ENCODE results near the gene PTBP1. TPM values are rescaled to one million over a fixed set of nuclear protein-coding genes. Genes with fewer than 3 reads are reported as not detected.

PTBP1 gene
- total and polyA plus RNA-seq, 2 of the 13 experiments (the other 11 are each of a cell fraction or from before 2014, with no cell fraction given): 195 to 288 TPM

DNA sequence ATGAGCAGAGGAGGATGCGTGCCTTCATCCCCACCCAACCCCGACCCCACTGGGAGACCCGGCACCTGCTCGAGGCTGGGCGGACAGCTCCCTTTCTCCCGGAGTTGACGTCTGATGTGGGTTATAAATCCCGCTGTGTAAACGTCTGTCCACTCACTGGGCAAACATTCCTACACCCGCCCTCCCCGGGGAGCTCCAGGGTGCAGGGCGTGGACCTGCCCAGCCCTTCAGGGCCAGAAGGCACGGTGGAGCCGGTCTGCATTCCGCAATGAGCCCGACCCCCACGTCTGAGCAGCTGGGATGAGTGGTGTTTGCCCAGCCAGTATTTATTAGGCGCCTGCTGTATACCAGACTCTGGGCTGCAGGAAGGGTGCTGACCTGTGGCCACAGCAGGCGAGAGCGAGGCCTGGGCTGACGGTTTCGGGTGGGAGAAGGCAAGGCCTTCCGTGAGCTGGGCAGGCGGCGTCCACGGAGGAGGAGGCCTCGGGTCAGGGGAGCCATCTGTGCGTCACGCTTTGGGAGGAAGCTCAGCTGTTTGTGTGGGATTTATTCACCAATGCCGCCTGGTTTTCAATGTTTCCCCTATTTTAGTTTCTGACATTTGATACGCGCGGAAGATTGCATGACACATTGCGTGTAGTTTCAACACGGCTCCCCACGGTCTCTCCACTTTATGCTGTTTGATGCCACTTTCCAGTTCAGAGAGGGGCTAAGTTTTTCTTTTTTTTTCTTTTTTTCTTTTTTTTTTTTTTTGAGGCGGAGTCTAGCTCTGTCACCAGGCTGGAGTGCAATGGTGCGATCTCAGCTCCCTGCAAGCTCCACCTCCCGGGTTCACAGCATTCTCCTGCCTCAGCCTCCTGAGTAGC lies 44.4 kb upstream of the PTBP1 start (continued):
- TF ChIP-seq HIC2 (CRISPR knock-in tag; IDR thresholded peaks at IDR 0.05; ENCODE audit: low read depth) (peak; percentile 44; the same call in 1 of the 2 replicates), TBX2 (CRISPR knock-in tag; IDR thresholded peaks at IDR 0.05; ENCODE audit: borderline replicate concordance) (peak; percentile 50; the same call in 1 of the 2 replicates), ZNF614 (CRISPR knock-in tag; IDR thresholded peaks at IDR 0.05; ENCODE audit: borderline replicate concordance) (peak; percentile 47; the same call in 1 of the 2 replicates), MAZ (IDR thresholded peaks at IDR 0.05; ENCODE audit: borderline replicate concordance, low read depth, low read length) (peak; percentile 84), MAZ (CRISPR knock-in tag; IDR thresholded peaks at IDR 0.05; ENCODE audit: low read depth) (no peak), SP4 (CRISPR knock-in tag; IDR thresholded peaks at IDR 0.05) (peak; percentile 53), ZNF414 (CRISPR knock-in tag; IDR thresholded peaks at IDR 0.05) (no peak), SMAD3 (CRISPR knock-in tag; IDR thresholded peaks at IDR 0.05) (no peak), NFYB (CRISPR knock-in tag; IDR thresholded peaks at IDR 0.05) (peak; percentile 35; the same call in 1 of the 2 replicates), HNF4A (CRISPR knock-in tag; IDR thresholded peaks at IDR 0.05) (peak; percentile 60), SRSF1 (optimal IDR thresholded peaks at IDR 0.05; ENCODE audit: low read depth, low read length) (peak; percentile 71)
- TF ChIP-seq, protein P1, sequence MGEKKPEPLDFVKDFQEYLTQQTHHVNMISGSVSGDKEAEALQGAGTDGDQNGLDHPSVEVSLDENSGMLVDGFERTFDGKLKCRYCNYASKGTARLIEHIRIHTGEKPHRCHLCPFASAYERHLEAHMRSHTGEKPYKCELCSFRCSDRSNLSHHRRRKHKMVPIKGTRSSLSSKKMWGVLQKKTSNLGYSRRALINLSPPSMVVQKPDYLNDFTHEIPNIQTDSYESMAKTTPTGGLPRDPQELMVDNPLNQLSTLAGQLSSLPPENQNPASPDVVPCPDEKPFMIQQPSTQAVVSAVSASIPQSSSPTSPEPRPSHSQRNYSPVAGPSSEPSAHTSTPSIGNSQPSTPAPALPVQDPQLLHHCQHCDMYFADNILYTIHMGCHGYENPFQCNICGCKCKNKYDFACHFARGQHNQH (CRISPR knock-in tag; IDR thresholded peaks at IDR 0.05): 0 out of 2 replicates have a peak, but pooled peaks have one; percentile 25
- TF ChIP-seq, protein P2, sequence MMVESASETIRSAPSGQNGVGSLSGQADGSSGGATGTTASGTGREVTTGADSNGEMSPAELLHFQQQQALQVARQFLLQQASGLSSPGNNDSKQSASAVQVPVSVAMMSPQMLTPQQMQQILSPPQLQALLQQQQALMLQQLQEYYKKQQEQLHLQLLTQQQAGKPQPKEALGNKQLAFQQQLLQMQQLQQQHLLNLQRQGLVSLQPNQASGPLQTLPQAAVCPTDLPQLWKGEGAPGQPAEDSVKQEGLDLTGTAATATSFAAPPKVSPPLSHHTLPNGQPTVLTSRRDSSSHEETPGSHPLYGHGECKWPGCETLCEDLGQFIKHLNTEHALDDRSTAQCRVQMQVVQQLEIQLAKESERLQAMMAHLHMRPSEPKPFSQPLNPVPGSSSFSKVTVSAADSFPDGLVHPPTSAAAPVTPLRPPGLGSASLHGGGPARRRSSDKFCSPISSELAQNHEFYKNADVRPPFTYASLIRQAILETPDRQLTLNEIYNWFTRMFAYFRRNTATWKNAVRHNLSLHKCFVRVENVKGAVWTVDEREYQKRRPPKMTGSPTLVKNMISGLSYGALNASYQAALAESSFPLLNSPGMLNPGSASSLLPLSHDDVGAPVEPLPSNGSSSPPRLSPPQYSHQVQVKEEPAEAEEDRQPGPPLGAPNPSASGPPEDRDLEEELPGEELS (CRISPR knock-in tag; IDR thresholded peaks at IDR 0.05): peak; percentile 50; the same call in 1 of the 2 replicates
- TF ChIP-seq, protein P3, sequence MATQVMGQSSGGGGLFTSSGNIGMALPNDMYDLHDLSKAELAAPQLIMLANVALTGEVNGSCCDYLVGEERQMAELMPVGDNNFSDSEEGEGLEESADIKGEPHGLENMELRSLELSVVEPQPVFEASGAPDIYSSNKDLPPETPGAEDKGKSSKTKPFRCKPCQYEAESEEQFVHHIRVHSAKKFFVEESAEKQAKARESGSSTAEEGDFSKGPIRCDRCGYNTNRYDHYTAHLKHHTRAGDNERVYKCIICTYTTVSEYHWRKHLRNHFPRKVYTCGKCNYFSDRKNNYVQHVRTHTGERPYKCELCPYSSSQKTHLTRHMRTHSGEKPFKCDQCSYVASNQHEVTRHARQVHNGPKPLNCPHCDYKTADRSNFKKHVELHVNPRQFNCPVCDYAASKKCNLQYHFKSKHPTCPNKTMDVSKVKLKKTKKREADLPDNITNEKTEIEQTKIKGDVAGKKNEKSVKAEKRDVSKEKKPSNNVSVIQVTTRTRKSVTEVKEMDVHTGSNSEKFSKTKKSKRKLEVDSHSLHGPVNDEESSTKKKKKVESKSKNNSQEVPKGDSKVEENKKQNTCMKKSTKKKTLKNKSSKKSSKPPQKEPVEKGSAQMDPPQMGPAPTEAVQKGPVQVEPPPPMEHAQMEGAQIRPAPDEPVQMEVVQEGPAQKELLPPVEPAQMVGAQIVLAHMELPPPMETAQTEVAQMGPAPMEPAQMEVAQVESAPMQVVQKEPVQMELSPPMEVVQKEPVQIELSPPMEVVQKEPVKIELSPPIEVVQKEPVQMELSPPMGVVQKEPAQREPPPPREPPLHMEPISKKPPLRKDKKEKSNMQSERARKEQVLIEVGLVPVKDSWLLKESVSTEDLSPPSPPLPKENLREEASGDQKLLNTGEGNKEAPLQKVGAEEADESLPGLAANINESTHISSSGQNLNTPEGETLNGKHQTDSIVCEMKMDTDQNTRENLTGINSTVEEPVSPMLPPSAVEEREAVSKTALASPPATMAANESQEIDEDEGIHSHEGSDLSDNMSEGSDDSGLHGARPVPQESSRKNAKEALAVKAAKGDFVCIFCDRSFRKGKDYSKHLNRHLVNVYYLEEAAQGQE (IDR thresholded peaks at IDR 0.05; ENCODE audit: borderline replicate concordance in 1 of 2, low read depth in 1 of 2, low read length in 2 of 2): peak in 1 of 2 experiments; percentile 58; a peak in 2 of 4 replicates
- TF ChIP-seq, protein P4, sequence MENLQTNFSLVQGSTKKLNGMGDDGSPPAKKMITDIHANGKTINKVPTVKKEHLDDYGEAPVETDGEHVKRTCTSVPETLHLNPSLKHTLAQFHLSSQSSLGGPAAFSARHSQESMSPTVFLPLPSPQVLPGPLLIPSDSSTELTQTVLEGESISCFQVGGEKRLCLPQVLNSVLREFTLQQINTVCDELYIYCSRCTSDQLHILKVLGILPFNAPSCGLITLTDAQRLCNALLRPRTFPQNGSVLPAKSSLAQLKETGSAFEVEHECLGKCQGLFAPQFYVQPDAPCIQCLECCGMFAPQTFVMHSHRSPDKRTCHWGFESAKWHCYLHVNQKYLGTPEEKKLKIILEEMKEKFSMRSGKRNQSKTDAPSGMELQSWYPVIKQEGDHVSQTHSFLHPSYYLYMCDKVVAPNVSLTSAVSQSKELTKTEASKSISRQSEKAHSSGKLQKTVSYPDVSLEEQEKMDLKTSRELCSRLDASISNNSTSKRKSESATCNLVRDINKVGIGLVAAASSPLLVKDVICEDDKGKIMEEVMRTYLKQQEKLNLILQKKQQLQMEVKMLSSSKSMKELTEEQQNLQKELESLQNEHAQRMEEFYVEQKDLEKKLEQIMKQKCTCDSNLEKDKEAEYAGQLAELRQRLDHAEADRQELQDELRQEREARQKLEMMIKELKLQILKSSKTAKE (CRISPR knock-in tag; IDR thresholded peaks at IDR 0.05; ENCODE audit: borderline replicate concordance): peak; percentile 62; the same call in 1 of the 2 replicates
